Frontal cortex (tissue), 4 donors: Measurements from ENCODE around the gene RIPOR3. TPM values are rescaled to one million over a fixed set of nuclear protein-coding genes. Genes with fewer than 3 reads are reported as not detected.

ENCODE experiments used
- DNase-seq, 2 donors: peaks; one replicate each; pipeline ENCODE4 v3.0.0; 2012; ENCODE audit warnings: low spot score in 2 of 2
- FAIRE-seq: peaks from 2 replicates; lab custom pipeline; 2012; peaks lifted over from hg19 to GRCh38; lab: Jason Lieb, UNC
- total RNA-seq: library from RNA; depleted of rRNA; stranded (reverse); fragments of >200 nt; gene quantifications from one replicate; pipeline ENCODE4 v1.2.3, GENCODE V29; 2014
- donor health status: control.
- donor health status: control.
- donor health status: control.

Gene RIPOR3
- total RNA-seq, 1 donor from 2014 or later, result 0.41 TPM

- FAIRE-seq (no peak), DNase-seq (no peak)
Observed at GRCh38 chr20:50597406-50597969, 93.9 kb downstream of the RIPOR3 start.

GRCh38 chr20:50596694-50597021, 94.7 kb downstream of the RIPOR3 start:
- DNase-seq (no peak), FAIRE-seq (no peak)

DNA sequence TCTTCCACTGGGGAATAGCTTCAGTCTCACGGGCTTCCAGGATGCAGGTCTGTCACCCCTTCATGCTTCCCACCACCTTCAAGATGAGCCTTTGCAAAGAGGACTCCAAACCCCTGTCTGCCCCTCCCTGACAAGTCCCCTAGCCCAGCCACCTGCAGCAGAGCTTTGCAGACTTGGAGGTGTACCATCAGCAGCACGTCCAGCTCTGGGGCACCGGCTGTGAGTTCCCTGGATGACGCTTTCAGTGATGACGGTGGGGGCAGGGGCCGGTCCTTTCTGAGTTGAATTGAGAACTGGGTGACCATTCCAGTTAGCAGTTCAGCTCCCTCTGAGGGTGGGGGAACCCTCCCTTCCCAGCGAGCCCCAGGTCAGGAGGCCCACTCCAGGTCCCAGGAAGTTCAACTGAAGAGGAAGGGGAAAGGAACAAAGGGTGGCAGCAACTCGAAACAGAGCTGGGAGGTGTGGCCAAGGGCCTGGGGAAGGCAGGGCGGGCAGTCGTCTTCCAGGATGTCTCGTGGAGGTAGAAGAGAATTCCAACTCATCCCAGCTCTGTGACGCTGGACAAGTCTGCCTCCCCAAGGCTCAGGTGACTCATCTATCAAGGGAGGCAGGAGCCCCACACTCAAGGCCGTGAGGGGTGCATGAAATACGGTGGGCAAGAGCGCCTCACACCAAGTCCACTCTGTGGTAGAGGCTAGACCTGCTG, 95.2 kb downstream of the RIPOR3 start:
- no peak for DNase-seq

GRCh38 chr20:50595433-50595895, 95.9 kb downstream of the RIPOR3 start:
- FAIRE-seq (no peak), DNase-seq (no peak)

More for the DNA sequence above, 95.2 kb downstream of the RIPOR3 start:
- no peak for FAIRE-seq

DNA sequence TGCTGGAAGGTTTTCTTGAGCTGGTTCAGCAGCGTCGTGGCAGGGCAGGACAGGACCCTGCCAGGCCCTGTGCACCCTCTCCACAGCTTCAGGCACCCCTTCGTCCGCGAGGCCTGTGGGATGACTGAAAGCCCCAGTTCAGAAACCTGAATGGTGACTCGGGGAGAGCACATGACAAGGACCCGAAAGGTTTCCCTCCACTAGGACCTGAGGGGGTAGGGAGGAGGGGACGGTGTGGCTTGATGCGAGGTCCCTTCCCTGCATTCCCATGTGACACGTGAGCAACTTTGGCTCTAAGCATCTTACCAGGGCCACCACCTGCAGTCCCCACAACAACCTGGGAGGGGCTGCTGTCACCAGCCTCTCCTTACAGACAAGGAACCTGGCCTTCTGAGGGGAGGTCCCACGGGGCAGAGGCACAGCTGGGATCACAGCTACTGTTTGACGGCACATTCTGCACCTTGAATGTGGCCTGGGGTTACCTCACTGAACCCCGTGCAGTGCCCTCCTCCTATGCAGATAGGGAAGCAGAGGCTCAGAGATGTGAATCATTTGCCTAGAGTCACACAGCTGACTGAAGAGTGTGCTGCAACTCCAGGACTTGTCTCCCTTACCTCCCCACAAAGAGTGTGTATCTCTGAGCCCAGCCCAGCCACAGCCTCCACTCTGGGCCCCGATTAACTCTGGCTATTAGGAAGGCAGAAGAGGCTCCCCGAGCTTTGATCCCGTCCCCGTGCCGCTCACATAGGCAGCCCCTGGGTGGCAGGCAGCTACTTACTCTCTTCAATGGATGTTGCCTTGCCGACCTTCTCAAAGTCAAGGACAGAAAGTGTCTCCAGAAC, 96.5 kb downstream of the RIPOR3 start:
- no peak for FAIRE-seq
- DNase-seq, result no peak

- FAIRE-seq, result no peak
- DNase-seq, result no peak
Observed at GRCh38 chr20:50594231-50594590, 97.1 kb downstream of the RIPOR3 start.

GRCh38 chr20:50593005-50593335, 98.4 kb downstream of the RIPOR3 start:
- DNase-seq, result no peak
- FAIRE-seq, result no peak

GRCh38 chr20:50592282-50593004, 98.9 kb downstream of the RIPOR3 start:
- FAIRE-seq (no peak), DNase-seq (no peak)

GRCh38 chr20:50591233-50591852, 100.0 kb downstream of the RIPOR3 start:
- no peak for DNase-seq
- no peak for FAIRE-seq

DNA sequence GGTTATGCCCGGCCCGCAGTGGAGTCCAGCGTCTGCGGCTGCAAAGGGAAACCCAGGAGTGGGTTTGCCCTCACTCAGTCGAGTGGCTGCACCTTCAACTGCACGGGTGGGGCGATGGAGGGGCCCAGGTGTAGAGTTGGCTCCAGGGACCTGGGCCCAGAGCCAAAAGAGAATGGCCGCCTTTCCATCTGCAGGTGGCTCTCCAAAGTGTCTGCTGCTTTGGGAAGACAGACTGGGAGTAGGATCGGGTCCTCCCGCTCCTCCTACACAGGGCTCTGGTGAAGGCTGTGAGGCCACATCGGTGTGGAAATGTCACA, 101.0 kb downstream of the RIPOR3 start:
- no peak for FAIRE-seq
- no peak for DNase-seq

GRCh38 chr20:50589548-50590347, 101.6 kb downstream of the RIPOR3 start:
- FAIRE-seq, result no peak

DNA sequence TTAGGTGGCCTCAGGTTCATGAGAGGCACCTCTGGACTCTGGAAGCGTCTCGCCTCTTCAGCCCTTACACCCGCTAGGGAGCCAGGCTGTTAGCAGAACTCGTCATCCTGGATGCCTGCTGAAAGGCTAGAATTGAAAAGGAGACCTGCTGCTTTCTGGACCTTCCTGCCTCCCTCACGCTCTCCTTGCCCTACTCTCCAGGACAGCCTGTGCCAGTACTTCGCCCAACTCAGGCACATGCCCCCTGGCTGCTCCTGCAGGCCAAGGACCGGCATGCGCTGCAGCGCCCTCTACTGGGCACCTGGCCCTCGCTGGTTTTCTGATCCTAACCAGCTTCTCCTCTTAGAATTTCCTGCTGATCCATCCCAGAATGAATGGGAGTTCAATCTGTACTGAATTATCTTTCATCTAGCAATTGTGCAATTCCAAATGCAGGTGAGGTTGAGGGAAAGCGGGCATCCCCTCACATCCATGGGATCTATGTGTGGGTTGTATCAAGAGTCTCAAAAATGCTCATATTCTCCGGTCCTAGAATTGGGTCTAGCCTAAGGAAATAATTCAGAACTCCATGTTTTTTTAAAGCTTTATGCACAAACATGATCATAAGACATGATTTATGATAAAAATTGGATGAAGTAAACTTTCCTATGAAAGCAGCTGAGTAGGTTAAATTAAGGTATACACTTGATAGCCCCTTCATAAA, 103.2 kb downstream of the RIPOR3 start:
- DNase-seq, result peak in 1 of 2 donors; percentile 72
- FAIRE-seq, result no peak

More at GRCh38 chr20:50589548-50590347, 101.6 kb downstream of the RIPOR3 start:
- DNase-seq, result no peak

- DNase-seq (no peak), FAIRE-seq (no peak)
Observed at GRCh38 chr20:50587291-50587961, 103.9 kb downstream of the RIPOR3 start.

GRCh38 chr20:50586531-50587232, 104.7 kb downstream of the RIPOR3 start:
- DNase-seq (no peak), FAIRE-seq (no peak)

DNA sequence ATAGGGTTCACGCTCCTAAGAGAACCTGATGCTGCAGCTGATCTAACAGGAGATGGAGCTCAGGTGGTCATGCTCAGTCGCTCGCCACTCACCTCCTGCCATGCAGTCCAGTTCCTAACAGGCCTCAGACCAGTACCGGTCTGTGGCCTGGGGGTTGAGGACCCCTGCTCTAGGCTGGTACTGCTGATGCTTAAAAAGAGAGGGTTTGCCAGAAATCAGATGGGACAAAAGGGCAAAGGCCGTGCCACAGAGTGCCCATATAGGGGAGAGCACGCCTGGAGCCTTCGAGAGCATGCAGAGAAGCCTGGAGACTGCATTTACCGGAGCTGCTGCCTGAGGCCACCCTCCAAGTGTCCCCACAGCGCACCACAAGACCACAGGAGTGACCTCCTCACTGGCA, 105.7 kb downstream of the RIPOR3 start:
- no peak for FAIRE-seq
- no peak for DNase-seq

DNA sequence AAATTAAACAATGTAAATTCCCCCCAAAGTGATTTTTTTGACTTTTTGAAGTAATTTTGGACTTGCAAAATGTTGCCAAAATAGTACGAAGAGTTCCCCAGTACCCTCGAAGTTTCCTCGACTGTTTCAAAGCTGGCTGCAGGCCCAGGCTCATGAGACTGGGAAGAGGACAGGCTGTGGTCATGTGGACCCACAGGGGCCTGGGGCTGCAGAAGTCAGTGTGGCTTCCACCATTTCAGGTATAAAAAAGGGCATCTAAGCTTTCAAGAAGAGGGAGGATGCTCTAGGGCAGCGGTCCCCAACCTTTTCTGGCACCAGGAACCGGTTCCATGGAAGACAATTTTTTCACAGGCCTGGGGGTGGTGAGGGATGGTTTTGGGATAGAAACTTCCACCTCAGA, 106.1 kb downstream of the RIPOR3 start:
- no peak for FAIRE-seq
- DNase-seq, result peak in 1 of 2 donors; percentile 5

DNA sequence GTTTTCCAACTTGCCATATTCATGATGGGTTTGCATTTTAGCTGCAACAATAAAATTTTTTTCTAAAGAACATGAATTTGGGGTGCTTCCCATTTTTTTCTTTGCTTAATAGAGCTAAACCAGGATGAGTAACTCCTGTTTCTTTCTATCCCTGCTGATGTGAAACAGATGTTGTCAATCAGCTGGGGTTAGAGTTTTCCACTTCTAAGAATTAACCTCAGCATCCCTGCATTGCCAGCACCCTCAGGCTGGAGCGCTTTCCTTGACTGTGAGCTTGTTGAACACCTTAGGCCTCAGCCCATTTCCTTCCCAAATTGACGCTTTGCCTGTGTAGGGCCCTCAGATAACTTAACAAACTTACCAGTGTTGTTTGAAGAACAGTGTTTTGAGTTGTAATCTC, 106.7 kb downstream of the RIPOR3 start:
- DNase-seq (peak in 1 of 2 donors; percentile 4), FAIRE-seq (no peak)
